Activated naive CD4-positive, alpha-beta T cell treated with anti-CD3 and anti-CD28 coated beads, Interleukin-2, amount 10 ng/mL, durations not matched to agents 7 days and 5 days (primary cell): Measurements from ENCODE around the gene PRR3.
"Not testable (repeated sequence)": the region's sequence is repeated elsewhere in the genome, so short reads cannot be mapped to it uniquely, and the experiment has no call there.

Source experiments
- CTCF ChIA-PET: fragments of 350-600 bp; sonication (Branson Sonifier 250); formaldehyde crosslinking; loops from one replicate; lab custom pipeline; 2021; ENCODE audit warnings: antibody characterized with exemption; lab: Charles Lee
- DNase-seq: peaks from one replicate; pipeline ENCODE4 v3.0.0-alpha.2; 2020
- H3K27ac Mint-ChIP-seq: one replicate; pipeline ENCODE4 v1.8.0; 2021; ENCODE audit warnings: mild to moderate bottlenecking, moderate library complexity, mixed read lengths
- H3K27me3 Mint-ChIP-seq: one replicate; pipeline ENCODE4 v1.8.0; 2021; ENCODE audit warnings: mild to moderate bottlenecking, mixed read lengths
- H3K36me3 Mint-ChIP-seq: one replicate; pipeline ENCODE4 v1.8.0; 2021; ENCODE audit warnings: mixed read lengths
- H3K4me1 Mint-ChIP-seq: one replicate; pipeline ENCODE4 v1.8.0; 2021; ENCODE audit warnings: mixed read lengths
- H3K4me3 Mint-ChIP-seq: one replicate; pipeline ENCODE4 v1.8.0; 2021; ENCODE audit warnings: mild to moderate bottlenecking, moderate library complexity, mixed read lengths
- H3K9me3 Mint-ChIP-seq: one replicate; pipeline ENCODE4 v1.8.0; 2021; ENCODE audit warnings: mixed read lengths

PRR3 gene

DNA sequence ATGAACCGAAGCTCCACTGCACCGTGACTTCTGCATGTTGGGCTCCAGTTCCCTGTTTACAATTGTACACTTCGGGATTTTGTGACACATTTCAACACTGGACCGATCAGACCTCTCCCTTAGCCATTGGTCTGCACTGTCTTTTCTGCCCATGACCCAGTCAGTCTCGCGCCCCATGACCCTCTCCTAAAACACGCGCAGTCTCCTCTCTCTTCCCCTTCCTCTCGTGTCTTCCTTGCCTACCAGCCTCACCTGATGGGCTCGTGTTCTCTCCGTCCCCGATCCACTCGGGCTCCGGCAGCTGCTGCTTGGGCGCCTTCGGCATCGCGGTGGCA, 13.6 kb downstream of the PRR3 start:
- CTCF ChIA-PET: interaction anchor here (1.0 to 2.3 kb wide), 6 partner anchors 14 to 120 kb away, joined by 3 to 8 read pairs (median 6); partner anchors contain the start of gene PRR3
- H3K27me3 Mint-ChIP-seq: peaks cover 13% of the 10 kb centered on the region
- DNase-seq: no peak
- H3K4me3 Mint-ChIP-seq: peak overlapping the region; percentile 95
- H3K36me3 Mint-ChIP-seq: peaks cover 16% of the 10 kb centered on the region
- H3K27ac Mint-ChIP-seq: peak overlapping the region; percentile 95
- H3K4me1 Mint-ChIP-seq: peaks cover 59% of the 10 kb centered on the region
- H3K9me3 Mint-ChIP-seq: no peaks in the 10 kb centered on the region

DNA sequence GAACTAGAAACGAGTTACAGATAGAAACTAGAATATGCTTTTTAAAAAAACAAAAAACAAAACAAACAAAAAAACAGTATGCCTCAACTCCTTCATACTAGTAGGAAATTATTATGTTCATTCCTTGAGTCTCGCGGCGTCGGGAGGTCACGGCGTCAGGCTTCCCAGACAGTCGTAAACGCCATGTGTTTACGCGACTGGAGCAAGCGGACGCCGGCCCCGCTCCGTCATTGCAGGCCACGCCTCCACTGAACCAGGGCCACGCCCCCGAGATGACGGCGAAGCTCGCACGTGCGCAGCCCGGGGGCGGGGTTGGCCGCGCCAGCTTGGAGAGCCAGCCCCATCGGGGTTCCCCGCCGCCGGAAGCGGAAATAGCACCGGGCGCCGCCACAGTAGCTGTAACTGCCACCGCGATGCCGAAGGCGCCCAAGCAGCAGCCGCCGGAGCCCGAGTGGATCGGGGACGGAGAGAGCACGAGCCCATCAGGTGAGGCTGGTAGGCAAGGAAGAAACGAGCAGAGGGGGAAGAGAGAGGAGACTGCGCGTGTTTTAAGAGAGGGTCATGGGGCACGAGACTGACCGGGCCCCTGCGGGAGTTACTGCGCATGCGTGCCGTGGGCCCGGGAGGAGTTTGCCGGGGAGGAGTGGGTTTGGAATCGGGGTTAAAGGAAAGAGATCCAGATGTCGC, 14.1 kb downstream of the PRR3 start, which contains the start of gene ABCF1:
Gene ABCF1 (plus strand): TSS at position 368 of the 687 bp plus-strand sequence. CDS start 46 bp downstream, at position 414.
- CTCF ChIA-PET: interaction anchor here (0.8 to 2.3 kb wide), 6 partner anchors 14 to 121 kb away, joined by 3 to 7 read pairs (median 4); partner anchors contain the start of gene PRR3
- peak; percentile 99 for DNase-seq
- H3K4me3 Mint-ChIP-seq: peak within 1 kb of the TSS; percentile 95
- peaks cover 16% of the 10 kb centered on the region for H3K36me3 Mint-ChIP-seq
- H3K27ac Mint-ChIP-seq: peak within 1 kb of the TSS; percentile 95
- H3K9me3 Mint-ChIP-seq: no peaks in the 10 kb centered on the region
- H3K4me1 Mint-ChIP-seq: peaks cover 59% of the 10 kb centered on the region
- H3K27me3 Mint-ChIP-seq: peaks cover 13% of the 10 kb centered on the region

DNA sequence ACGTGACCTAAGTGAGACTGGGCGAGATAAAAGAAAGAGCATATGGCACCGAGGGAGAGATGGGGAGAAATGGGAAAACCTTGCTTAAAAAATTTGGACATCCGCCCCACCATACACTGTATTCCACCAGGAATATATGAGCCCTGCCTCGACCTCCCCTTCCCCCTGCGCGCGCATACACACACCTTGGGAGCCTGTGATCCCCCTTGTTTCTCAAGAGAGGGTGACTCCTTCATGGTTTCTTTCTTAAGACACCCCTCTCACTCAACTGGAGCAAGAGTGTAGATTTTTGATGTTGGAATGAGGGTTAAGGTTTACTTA, 14.6 kb downstream of the PRR3 start:
- Mint-ChIP-seq H3K27ac (peak overlapping the region; percentile 95), H3K4me1 (peaks cover 63% of the 10 kb centered on the region), H3K27me3 (peaks cover 13% of the 10 kb centered on the region), H3K9me3 (no peaks in the 10 kb centered on the region), H3K36me3 (peaks cover 20% of the 10 kb centered on the region), H3K4me3 (peak overlapping the region; percentile 95)
- CTCF ChIA-PET: interaction anchor here (0.8 to 2.3 kb wide), 3 partner anchors 15 to 41 kb away, joined by 3 to 6 read pairs (median 5); partner anchors contain the start of gene PRR3
- DNase-seq: no peak

DNA sequence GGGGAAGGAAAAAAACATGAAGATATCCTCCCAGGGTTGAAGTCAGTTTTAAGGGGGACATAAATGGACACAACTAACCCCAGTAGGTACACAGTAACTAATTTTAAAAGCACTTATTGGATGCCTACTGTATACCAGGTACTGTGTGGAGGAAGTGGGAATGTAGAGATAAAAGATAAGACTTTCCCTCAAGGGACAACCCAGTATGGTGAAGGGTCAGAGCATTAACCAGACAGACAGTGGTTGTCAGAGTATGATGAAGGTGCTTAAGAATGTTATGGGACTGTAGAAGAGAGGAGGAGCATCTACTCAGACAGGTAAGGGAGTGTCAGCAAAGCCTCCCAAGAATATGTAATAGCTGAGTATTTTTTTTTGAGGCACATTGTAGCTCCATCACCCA, 15.1 kb downstream of the PRR3 start:
- CTCF ChIA-PET: no interaction called here
- H3K27ac Mint-ChIP-seq: peak overlapping the region; percentile 95
- H3K4me1 Mint-ChIP-seq: peaks cover 64% of the 10 kb centered on the region
- H3K36me3 Mint-ChIP-seq: peaks cover 24% of the 10 kb centered on the region
- no peak for DNase-seq
- peak overlapping the region; percentile 95 for H3K4me3 Mint-ChIP-seq
- H3K9me3 Mint-ChIP-seq: no peaks in the 10 kb centered on the region
- peaks cover 13% of the 10 kb centered on the region for H3K27me3 Mint-ChIP-seq

GRCh38 chr6:30573113-30573512, 16.0 kb downstream of the PRR3 start:
- Mint-ChIP-seq H3K27ac (peak overlapping the region; percentile 2), H3K36me3 (peaks cover 34% of the 10 kb centered on the region), H3K9me3 (no peaks in the 10 kb centered on the region), H3K4me3 (peak overlapping the region; percentile 16), H3K27me3 (peaks cover 13% of the 10 kb centered on the region), H3K4me1 (peaks cover 63% of the 10 kb centered on the region)
- CTCF ChIA-PET: interaction anchor here (1.0 to 1.4 kb wide), 2 partner anchors 32 to 90 kb away, joined by 3 to 7 read pairs; no protein-coding TSS in a partner anchor
- DNase-seq: no peak

- no peaks in the 10 kb centered on the region for H3K9me3 Mint-ChIP-seq
- CTCF ChIA-PET: interaction anchor here (1.0 kb wide), 3 partner anchors 33 to 144 kb away, joined by 3 to 4 read pairs (median 3); no protein-coding TSS in a partner anchor
- H3K4me3 Mint-ChIP-seq: no peak overlapping the region
- peaks cover 64% of the 10 kb centered on the region for H3K36me3 Mint-ChIP-seq
- peaks cover 25% of the 10 kb centered on the region for H3K4me1 Mint-ChIP-seq
- no peak for DNase-seq
- no peaks in the 10 kb centered on the region for H3K27me3 Mint-ChIP-seq
- no peak overlapping the region for H3K27ac Mint-ChIP-seq
Measured at GRCh38 chr6:30578051-30578450, 21.0 kb downstream of the PRR3 start.

DNA sequence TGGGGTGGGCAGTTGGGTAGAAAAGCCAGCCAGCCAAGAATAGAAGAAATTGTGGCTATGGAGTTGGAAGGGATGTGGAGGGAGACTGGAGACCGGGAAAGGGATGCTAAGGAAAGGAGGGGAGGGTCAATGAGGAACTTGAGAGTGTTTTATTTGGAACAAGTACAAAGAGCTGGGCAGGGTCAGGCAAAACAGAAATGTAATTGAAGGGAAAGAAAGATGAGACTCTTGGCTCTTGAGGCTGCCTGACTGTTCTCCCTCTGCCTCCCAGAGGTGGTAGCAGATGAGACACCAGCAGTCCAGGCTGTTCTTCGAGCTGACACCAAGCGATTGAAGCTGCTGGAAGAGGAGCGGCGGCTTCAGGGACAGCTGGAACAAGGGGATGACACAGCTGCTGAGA, 26.8 kb downstream of the PRR3 start:
- peaks cover 69% of the 10 kb centered on the region for H3K36me3 Mint-ChIP-seq

GRCh38 chr6:30589754-30590358, 32.8 kb downstream of the PRR3 start:
- CTCF ChIA-PET: interaction anchor here (0.7 to 1.9 kb wide), 5 partner anchors 10 to 108 kb away, joined by 3 to 7 read pairs (median 5); no protein-coding TSS in a partner anchor
- Mint-ChIP-seq H3K36me3 (peaks cover 54% of the 10 kb centered on the region), H3K9me3 (no peaks in the 10 kb centered on the region)

More for the DNA sequence above, 26.8 kb downstream of the PRR3 start:
- no peaks in the 10 kb centered on the region for H3K27me3 Mint-ChIP-seq
- no peak overlapping the region for H3K27ac Mint-ChIP-seq
- no peak overlapping the region for H3K4me3 Mint-ChIP-seq
- DNase-seq: no peak
- CTCF ChIA-PET: interaction anchor here (1.2 to 7.0 kb wide), 4 partner anchors 13 to 99 kb away, joined by 4 to 34 read pairs (median 5); no protein-coding TSS in a partner anchor
- H3K4me1 Mint-ChIP-seq: no peaks in the 10 kb centered on the region
- no peaks in the 10 kb centered on the region for H3K9me3 Mint-ChIP-seq

GRCh38 chr6:30590509-30590908, 33.4 kb downstream of the PRR3 start:
- H3K9me3 Mint-ChIP-seq: no peaks in the 10 kb centered on the region
- no peaks in the 10 kb centered on the region for H3K27me3 Mint-ChIP-seq
- H3K4me1 Mint-ChIP-seq: peaks cover 1% of the 10 kb centered on the region
- DNase-seq: no peak
- H3K4me3 Mint-ChIP-seq: no peak overlapping the region
- H3K27ac Mint-ChIP-seq: no peak overlapping the region
- CTCF ChIA-PET: interaction anchor here (0.7 to 1.9 kb wide), 5 partner anchors 10 to 108 kb away, joined by 3 to 7 read pairs (median 5); no protein-coding TSS in a partner anchor
- H3K36me3 Mint-ChIP-seq: peaks cover 52% of the 10 kb centered on the region

More at GRCh38 chr6:30589754-30590358, 32.8 kb downstream of the PRR3 start:
- Mint-ChIP-seq H3K4me3 (no peak overlapping the region), H3K27me3 (no peaks in the 10 kb centered on the region), H3K27ac (no peak overlapping the region), H3K4me1 (no peaks in the 10 kb centered on the region)
- DNase-seq: no peak

DNA sequence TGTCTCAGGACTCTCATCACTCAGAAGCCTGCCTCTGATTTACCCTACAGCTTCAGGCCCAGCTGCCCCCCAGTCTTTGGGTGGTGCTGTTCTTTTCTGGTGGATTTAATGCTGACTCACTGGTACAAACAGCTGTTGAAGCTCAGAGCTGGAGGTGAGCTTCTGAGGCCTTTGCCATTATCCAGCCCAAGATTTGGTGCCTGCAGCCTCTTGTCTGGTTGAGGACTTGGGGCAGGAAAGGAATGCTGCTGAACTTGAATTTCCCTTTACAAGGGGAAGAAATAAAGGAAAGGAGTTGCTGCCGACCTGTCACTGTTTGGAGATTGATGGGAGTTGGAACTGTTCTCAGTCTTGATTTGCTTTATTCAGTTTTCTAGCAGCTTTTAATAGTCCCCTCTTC, 33.9 kb downstream of the PRR3 start:
- Mint-ChIP-seq H3K4me1 (peaks cover 2% of the 10 kb centered on the region), H3K27me3 (no peaks in the 10 kb centered on the region), H3K4me3 (no peak overlapping the region), H3K9me3 (no peaks in the 10 kb centered on the region), H3K36me3 (peaks cover 50% of the 10 kb centered on the region), H3K27ac (no peak overlapping the region)
- DNase-seq: no peak
- CTCF ChIA-PET: interaction anchor here (0.7 to 1.9 kb wide), 4 partner anchors 35 to 109 kb away, joined by 3 to 7 read pairs (median 5); no protein-coding TSS in a partner anchor

DNA sequence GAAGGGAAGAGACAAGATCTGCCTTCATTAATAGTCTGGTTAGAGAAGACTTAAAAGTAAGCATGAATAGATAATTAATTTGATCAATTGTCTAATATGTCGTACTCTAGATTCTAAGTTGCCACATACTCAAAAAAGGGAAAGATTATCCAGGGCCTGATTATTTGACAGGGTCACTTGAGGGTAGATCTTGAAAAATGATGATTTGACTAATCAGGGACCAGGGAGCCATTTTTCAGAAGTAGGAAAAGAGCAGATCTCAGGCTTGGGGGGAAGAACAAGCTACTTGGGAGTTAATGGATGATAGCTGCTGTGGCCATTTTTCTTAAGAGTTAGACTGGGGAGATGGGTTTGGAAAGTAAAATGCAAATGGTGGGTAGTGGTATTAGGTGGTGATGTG, 35.2 kb downstream of the PRR3 start:
- Mint-ChIP-seq H3K4me3 (no peak overlapping the region), H3K9me3 (no peaks in the 10 kb centered on the region), H3K4me1 (peaks cover 3% of the 10 kb centered on the region), H3K36me3 (peaks cover 45% of the 10 kb centered on the region), H3K27me3 (no peaks in the 10 kb centered on the region), H3K27ac (no peak overlapping the region)
- DNase-seq: no peak
- CTCF ChIA-PET: interaction anchor here (0.9 to 1.2 kb wide), 3 partner anchors 18 to 109 kb away, joined by 3 to 4 read pairs (median 3); no protein-coding TSS in a partner anchor

DNA sequence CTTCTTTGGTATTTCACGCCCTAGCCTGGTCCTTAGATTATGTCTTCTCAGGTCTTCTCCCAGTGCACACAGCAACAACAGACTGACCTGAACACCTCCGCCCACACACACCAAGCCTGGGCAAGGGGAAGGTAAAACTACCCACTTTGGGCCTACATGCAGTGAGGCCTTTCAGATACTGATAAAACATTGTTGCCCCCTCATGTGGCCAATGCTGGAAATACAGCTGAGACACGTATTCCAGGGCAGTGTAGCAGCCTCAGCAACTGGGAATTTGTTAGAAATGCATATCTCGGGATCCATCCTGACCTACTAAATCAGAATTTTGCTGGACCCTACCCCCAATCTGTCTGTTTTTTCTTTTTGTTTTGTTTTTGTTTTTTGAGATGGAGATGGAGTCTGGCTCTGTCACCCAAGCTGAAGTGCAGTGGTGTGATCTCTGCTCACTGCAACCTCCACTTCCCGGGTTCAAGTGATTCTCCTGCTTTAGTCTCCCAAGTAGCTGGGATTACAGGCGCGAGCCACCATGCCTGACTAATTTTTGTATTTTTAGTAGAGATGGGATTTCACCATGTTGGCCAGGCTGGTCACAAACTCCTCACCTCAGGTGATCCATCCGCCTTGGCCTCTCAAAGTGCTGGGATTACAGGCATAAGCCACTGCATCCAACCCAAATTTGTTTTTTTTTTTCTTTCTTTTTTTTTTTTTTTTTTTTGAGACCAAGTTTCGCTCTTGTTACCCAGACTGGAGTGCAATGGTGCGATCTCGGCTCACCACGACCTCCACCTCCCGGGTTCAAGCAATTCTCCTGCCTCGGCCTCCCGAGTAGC, 40.4 kb downstream of the PRR3 start:
- CTCF ChIA-PET: interaction anchor here (0.8 to 5.2 kb wide), 30 partner anchors 10 to 147 kb away, joined by 3 to 44 read pairs (median 4); partner anchors contain the start of genes ABCF1, DHX16 and PRR3
- H3K9me3 Mint-ChIP-seq, H3K27me3 Mint-ChIP-seq, H3K4me3 Mint-ChIP-seq, H3K4me1 Mint-ChIP-seq: not testable (repeated sequence)
- peak; percentile 89 for DNase-seq
- H3K27ac Mint-ChIP-seq: peak overlapping the region; percentile 67
- H3K36me3 Mint-ChIP-seq: peaks cover 33% of the 10 kb centered on the region

GRCh38 chr6:30598912-30599624, 42.0 kb downstream of the PRR3 start:
- Mint-ChIP-seq H3K4me1 (peaks cover 18% of the 10 kb centered on the region), H3K27ac (no peak overlapping the region), H3K9me3 (no peaks in the 10 kb centered on the region), H3K27me3 (no peaks in the 10 kb centered on the region), H3K4me3 (no peak overlapping the region), H3K36me3 (peaks cover 45% of the 10 kb centered on the region)
- DNase-seq: no peak
- CTCF ChIA-PET: interaction anchor here (1.3 to 5.2 kb wide), 8 partner anchors 13 to 132 kb away, joined by 3 to 44 read pairs (median 24); no protein-coding TSS in a partner anchor
